GM23248 (cell line): ENCODE measurements around the gene TENM4.

Experiments used
- EZH2 ChIP-seq: fragments of 200-600 bp; sonication (generic); IDR thresholded peaks from 2 replicates; pipeline ENCODE4 v1.6.1; 2018; ENCODE audit warnings: antibody characterized with exemption, mild to moderate bottlenecking; ENCODE audit not compliant: insufficient read depth, poor library complexity, severe bottlenecking
- EZH2phosphoT487 ChIP-seq: fragments of 200-600 bp; sonication (generic); IDR thresholded peaks from 2 replicates; pipeline ENCODE4 v1.6.1; 2018; ENCODE audit warnings: antibody characterized with exemption, moderate library complexity, mild to moderate bottlenecking, low read depth; ENCODE audit not compliant: insufficient read depth

- no peak for TF ChIP-seq EZH2phosphoT487
- TF ChIP-seq EZH2, result no peak
These were observed 530.5 kb downstream of the TENM4 start for GRCh38 chr11:78910322-78910721.
